Stimulated activated CD4-positive, alpha-beta T cell treated with anti-CD3 and anti-CD28 coated beads, Interleukin-15, amount 100 ng/mL, for 24 hours (primary cell): ENCODE results near the gene OIP5.
A peak's percentile ranks its signal among the peaks of the same experiment; 100 is the strongest.
"Not testable (repeated sequence)": the region's sequence is repeated elsewhere in the genome, so short reads cannot be mapped to it uniquely, and the experiment has no call there.

Source experiments
- DNase-seq: peaks from one replicate; pipeline ENCODE4 v3.0.0-alpha.2; 2020

The OIP5 gene

GRCh38 chr15:41332194-41333025, at the start of gene OIP5, which contains the start of gene NUSAP1:
Gene OIP5 (minus strand): TSS chr15:41332591. CDS start chr15:41332561, 30 bp downstream.
Gene NUSAP1 (plus strand): TSS chr15:41332881. CDS start chr15:41332958, 77 bp downstream.
- DNase-seq, result peak; percentile 99

- no peak for DNase-seq
Observed at GRCh38 chr15:41377978-41378377, 45.6 kb upstream of the OIP5 start.

- no peak for DNase-seq
Observed at GRCh38 chr15:41367418-41367817, 35.0 kb upstream of the OIP5 start.

GRCh38 chr15:41354371-41354770, 22.0 kb upstream of the OIP5 start:
- no peak for DNase-seq

- no peak for DNase-seq
Observed at GRCh38 chr15:41350057-41350717, 17.8 kb upstream of the OIP5 start.

GRCh38 chr15:41347236-41347635, 14.8 kb upstream of the OIP5 start:
- no peak for DNase-seq

GRCh38 chr15:41341519-41341918, 9.1 kb upstream of the OIP5 start:
- no peak for DNase-seq

- no peak for DNase-seq
Observed at GRCh38 chr15:41340189-41340695, 7.9 kb upstream of the OIP5 start.

GRCh38 chr15:41337631-41338522, 5.5 kb upstream of the OIP5 start:
- no peak for DNase-seq

GRCh38 chr15:41337047-41337446, 4.7 kb upstream of the OIP5 start:
- DNase-seq, result no peak

GRCh38 chr15:41336549-41336948, 4.2 kb upstream of the OIP5 start:
- DNase-seq, result peak; percentile 11

- no peak for DNase-seq
Observed at GRCh38 chr15:41334293-41335120, 2.1 kb upstream of the OIP5 start.

- no peak for DNase-seq
Observed at GRCh38 chr15:41333026-41333562, 703 bp upstream of the OIP5 start.

- no peak for DNase-seq
Observed at GRCh38 chr15:41331833-41332193, 578 bp downstream of the OIP5 start.

- no peak for DNase-seq
Observed at GRCh38 chr15:41331281-41331680, 1.1 kb downstream of the OIP5 start.

- DNase-seq, result peak; percentile 15
Observed at GRCh38 chr15:41323611-41324010, 8.8 kb downstream of the OIP5 start.

- DNase-seq, result not testable (repeated sequence)
Observed at GRCh38 chr15:41320805-41321330, 11.5 kb downstream of the OIP5 start.

GRCh38 chr15:41309226-41309905, 23.0 kb downstream of the OIP5 start:
- DNase-seq, result no peak

- no peak for DNase-seq
Observed at GRCh38 chr15:41307679-41308078, 24.7 kb downstream of the OIP5 start.

GRCh38 chr15:41304149-41304770, 28.1 kb downstream of the OIP5 start:
- DNase-seq, result no peak
